ENCODE measurements around the gene TBRG4.

DNA sequence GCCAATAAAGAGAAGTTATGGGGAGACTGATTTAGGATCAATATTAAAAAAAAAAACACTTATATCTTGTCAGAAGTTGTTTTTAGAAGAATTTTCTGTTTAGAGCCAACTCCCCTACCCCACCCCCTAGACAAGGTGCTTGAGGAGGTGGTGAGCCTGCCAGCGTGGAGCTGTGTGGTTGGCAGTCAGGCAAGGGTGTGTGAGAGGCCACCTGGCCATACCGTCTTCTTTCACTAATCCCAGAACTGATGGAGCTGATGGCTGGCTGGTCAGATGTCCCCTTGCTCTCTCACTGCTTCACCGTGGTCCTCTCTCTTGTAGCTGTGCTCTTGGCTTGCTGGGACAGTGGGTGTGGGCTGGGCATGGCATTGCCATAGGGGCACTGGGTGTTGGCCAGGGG lies 57.1 kb downstream of the TBRG4 start:
- TF ChIP-seq, protein P1, sequence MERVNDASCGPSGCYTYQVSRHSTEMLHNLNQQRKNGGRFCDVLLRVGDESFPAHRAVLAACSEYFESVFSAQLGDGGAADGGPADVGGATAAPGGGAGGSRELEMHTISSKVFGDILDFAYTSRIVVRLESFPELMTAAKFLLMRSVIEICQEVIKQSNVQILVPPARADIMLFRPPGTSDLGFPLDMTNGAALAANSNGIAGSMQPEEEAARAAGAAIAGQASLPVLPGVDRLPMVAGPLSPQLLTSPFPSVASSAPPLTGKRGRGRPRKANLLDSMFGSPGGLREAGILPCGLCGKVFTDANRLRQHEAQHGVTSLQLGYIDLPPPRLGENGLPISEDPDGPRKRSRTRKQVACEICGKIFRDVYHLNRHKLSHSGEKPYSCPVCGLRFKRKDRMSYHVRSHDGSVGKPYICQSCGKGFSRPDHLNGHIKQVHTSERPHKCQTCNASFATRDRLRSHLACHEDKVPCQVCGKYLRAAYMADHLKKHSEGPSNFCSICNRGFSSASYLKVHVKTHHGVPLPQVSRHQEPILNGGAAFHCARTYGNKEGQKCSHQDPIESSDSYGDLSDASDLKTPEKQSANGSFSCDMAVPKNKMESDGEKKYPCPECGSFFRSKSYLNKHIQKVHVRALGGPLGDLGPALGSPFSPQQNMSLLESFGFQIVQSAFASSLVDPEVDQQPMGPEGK (tag by site-specific recombination; IDR thresholded peaks at IDR 0.05): no peak
- TF ChIP-seq, protein P2, sequence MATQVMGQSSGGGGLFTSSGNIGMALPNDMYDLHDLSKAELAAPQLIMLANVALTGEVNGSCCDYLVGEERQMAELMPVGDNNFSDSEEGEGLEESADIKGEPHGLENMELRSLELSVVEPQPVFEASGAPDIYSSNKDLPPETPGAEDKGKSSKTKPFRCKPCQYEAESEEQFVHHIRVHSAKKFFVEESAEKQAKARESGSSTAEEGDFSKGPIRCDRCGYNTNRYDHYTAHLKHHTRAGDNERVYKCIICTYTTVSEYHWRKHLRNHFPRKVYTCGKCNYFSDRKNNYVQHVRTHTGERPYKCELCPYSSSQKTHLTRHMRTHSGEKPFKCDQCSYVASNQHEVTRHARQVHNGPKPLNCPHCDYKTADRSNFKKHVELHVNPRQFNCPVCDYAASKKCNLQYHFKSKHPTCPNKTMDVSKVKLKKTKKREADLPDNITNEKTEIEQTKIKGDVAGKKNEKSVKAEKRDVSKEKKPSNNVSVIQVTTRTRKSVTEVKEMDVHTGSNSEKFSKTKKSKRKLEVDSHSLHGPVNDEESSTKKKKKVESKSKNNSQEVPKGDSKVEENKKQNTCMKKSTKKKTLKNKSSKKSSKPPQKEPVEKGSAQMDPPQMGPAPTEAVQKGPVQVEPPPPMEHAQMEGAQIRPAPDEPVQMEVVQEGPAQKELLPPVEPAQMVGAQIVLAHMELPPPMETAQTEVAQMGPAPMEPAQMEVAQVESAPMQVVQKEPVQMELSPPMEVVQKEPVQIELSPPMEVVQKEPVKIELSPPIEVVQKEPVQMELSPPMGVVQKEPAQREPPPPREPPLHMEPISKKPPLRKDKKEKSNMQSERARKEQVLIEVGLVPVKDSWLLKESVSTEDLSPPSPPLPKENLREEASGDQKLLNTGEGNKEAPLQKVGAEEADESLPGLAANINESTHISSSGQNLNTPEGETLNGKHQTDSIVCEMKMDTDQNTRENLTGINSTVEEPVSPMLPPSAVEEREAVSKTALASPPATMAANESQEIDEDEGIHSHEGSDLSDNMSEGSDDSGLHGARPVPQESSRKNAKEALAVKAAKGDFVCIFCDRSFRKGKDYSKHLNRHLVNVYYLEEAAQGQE (tag by site-specific recombination; IDR thresholded peaks at IDR 0.05): no peak
- no peak for TF ChIP-seq ZNF302 (tag by site-specific recombination; IDR thresholded peaks at IDR 0.05; ENCODE audit: low read depth)
- TF ChIP-seq, protein P3, sequence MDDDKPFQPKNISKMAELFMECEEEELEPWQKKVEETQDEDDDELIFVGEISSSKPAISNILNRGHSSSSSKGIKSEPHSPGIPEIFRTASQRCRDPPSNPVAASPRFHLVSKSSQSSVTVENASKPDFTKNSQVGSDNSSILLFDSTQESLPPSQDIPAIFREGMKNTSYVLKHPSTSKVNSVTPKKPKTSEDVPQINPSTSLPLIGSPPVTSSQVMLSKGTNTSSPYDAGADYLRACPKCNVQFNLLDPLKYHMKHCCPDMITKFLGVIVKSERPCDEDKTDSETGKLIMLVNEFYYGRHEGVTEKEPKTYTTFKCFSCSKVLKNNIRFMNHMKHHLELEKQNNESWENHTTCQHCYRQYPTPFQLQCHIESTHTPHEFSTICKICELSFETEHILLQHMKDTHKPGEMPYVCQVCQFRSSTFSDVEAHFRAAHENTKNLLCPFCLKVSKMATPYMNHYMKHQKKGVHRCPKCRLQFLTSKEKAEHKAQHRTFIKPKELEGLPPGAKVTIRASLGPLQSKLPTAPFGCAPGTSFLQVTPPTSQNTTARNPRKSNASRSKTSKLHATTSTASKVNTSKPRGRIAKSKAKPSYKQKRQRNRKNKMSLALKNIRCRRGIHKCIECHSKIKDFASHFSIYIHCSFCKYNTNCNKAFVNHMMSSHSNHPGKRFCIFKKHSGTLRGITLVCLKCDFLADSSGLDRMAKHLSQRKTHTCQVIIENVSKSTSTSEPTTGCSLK (tag by site-specific recombination; IDR thresholded peaks at IDR 0.05): no peak
- TF ChIP-seq, protein P4, sequence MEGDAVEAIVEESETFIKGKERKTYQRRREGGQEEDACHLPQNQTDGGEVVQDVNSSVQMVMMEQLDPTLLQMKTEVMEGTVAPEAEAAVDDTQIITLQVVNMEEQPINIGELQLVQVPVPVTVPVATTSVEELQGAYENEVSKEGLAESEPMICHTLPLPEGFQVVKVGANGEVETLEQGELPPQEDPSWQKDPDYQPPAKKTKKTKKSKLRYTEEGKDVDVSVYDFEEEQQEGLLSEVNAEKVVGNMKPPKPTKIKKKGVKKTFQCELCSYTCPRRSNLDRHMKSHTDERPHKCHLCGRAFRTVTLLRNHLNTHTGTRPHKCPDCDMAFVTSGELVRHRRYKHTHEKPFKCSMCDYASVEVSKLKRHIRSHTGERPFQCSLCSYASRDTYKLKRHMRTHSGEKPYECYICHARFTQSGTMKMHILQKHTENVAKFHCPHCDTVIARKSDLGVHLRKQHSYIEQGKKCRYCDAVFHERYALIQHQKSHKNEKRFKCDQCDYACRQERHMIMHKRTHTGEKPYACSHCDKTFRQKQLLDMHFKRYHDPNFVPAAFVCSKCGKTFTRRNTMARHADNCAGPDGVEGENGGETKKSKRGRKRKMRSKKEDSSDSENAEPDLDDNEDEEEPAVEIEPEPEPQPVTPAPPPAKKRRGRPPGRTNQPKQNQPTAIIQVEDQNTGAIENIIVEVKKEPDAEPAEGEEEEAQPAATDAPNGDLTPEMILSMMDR (tag by site-specific recombination; IDR thresholded peaks at IDR 0.05): no peak
- TF ChIP-seq KLF10 (tag by site-specific recombination; IDR thresholded peaks at IDR 0.05): no peak
- TF ChIP-seq MYNN (tag by site-specific recombination; IDR thresholded peaks at IDR 0.05; ENCODE audit: borderline replicate concordance): no peak

All from HEK293 (cell line).